GM19328 (cell line): ENCODE data around the gene YY1AP1.
A peak's percentile ranks its signal among the peaks of the same experiment; 100 is the strongest.
"Not testable (repeated sequence)": the region's sequence is repeated elsewhere in the genome, so short reads cannot be mapped to it uniquely, and the experiment has no call there.

Experiments
- ATAC-seq: cut with Tn5 transposase; IDR thresholded peaks from one replicate; pipeline ENCODE4 v1.9.1; 2021; ENCODE audit warnings: mild to moderate bottlenecking, moderate library complexity; ENCODE audit not compliant: unreplicated experiment

YY1AP1 gene, protein sequence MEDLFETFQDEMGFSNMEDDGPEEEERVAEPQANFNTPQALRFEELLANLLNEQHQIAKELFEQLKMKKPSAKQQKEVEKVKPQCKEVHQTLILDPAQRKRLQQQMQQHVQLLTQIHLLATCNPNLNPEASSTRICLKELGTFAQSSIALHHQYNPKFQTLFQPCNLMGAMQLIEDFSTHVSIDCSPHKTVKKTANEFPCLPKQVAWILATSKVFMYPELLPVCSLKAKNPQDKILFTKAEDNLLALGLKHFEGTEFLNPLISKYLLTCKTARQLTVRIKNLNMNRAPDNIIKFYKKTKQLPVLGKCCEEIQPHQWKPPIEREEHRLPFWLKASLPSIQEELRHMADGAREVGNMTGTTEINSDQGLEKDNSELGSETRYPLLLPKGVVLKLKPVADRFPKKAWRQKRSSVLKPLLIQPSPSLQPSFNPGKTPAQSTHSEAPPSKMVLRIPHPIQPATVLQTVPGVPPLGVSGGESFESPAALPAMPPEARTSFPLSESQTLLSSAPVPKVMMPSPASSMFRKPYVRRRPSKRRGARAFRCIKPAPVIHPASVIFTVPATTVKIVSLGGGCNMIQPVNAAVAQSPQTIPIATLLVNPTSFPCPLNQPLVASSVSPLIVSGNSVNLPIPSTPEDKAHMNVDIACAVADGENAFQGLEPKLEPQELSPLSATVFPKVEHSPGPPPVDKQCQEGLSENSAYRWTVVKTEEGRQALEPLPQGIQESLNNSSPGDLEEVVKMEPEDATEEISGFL

DNA sequence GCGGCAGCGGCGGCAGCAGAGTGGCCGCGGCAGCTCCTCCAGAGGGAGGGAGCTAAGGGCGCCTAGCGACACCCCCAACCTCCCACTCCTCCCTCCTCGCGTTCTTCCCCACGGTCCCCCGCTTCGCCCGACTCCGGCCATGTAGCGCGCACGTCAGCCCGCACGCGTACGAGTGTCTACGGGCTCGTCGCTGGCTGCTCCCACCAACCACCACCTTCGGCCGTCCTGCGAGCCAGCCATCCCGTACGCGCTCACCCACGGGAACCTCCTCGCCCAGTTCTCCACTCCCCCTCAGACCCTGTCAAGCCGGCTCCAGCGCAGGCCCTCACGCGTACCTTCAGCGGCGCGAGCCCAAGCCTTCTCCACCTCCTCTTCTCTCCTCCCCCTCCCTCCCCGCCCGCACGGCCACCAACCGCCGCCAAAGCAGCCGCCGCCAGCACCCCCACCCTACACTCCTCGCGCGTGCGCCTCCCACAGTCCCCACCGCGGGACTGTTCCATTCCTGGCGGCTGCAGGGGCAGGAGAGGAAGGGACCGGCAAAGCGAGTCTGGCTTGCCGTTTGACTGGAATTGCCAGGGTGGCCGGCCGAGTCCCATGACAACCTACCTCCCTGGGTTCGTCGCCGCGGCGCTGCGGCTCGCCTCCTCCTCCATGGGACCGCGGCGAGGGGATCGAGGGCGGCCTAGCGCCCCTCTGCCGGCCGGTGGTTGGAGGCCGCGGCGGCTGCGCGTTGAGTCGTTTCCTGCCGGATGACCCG lies at the start of gene YY1AP1:
YY1AP1 (minus strand) TSS at position 451 of the 757 bp plus-strand sequence. CDS start 8,338 bp downstream, outside the sequence.
- ATAC-seq: peak; percentile 80

DNA sequence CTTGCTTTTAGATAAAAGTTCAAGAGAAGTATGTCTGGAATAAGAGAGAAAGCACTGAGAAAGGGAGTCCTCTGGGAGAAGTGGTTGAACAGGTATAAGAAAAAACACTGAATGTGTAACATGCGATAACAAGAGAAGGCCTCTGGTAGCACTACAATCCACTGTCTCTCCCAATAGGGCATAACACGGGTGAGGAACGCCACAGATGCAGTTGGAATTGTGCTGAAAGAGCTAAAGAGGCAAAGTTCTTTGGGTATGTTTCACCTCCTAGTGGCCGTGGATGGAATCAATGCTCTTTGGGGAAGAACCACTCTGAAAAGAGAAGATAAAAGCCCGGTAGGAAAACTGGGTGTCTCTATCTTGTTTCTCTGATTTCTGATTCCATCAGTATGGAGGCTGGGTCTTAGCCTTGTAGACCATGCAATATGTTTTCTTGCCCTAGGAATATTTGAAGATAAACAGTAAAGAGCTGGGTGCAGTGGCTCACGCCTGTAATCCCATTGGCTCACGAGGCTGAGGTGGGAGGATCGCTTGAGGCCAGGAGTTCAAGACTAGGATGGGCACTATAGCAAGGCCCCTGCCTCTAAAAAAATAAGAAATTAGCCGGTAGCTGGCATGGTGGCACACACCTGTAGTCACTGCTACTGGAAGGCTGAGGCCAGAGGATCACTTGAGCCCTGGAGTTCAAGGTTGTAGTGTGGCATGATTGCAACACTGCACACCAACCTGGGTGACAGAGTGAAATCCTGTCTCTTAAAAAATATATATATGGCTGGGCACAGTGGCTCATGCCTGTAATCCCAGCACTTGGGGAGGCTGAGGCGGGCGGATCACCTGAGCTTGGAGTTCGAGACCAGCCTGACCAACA lies 40.7 kb upstream of the YY1AP1 start:
- no peak for ATAC-seq

DNA sequence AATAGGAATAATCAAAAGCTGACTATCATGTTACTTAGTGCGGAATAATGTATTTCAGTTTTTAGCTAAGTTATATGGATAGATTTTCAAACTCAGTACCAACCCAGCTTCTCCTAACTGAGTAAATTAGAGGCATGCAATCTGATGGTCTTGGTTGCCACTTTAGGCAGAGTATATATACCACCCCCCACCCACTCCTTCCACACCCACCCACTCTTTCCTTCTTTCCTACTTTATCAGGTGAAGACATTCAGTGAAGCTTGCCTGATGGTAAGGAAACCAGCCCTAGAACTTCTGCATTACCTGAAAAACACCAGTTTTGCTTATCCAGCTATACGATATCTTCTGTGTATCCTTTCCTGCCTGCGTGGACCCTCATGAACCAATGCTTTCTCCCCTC lies 36.6 kb upstream of the YY1AP1 start:
- no peak for ATAC-seq

DNA sequence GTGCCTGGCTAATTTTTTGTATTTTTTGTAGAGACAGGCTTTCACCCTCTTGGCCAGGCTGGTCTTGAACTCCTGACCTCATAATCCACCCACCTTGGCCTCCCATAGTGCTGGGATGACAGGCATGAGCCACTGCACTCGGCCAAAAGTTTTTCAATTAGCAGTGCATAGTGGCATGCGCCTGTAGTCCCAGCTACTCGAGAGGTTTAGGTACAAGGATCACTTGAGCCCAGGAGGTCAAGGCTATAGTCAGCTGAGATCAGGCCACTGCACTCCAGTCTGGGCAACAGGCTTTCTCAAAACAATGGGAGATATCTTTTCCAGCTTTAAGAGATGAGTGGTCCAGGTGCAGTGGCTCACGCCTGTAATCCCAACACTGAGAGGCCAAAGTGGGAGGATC lies 31.1 kb upstream of the YY1AP1 start:
- no peak for ATAC-seq

DNA sequence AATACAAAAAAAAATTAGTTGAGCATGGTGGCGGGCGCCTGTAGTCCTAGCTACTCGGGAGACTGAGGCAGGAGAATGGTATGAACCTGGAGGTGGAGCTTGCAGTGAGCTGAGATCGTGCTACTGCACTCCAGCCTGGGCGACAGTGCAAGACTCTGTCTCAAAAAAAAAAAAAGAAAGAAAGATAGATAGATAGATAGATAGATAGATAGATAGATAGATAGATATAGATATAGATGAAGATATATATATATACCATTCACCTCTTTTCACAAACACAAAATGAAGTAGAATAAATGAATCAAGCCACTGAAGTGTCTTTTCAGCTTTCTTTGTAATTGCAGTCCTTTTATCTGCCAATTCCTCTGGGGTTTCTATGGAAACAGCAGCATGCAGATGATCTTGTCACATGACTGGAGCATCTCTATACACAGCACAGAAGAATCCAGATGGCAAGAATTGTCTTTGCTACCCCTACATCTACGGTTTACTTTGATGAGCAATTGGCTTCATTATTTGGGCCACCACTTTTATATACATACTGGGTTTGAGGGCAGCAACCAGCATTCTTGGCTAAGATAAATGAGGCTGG lies 30.0 kb upstream of the YY1AP1 start:
- ATAC-seq: not testable (repeated sequence)

DNA sequence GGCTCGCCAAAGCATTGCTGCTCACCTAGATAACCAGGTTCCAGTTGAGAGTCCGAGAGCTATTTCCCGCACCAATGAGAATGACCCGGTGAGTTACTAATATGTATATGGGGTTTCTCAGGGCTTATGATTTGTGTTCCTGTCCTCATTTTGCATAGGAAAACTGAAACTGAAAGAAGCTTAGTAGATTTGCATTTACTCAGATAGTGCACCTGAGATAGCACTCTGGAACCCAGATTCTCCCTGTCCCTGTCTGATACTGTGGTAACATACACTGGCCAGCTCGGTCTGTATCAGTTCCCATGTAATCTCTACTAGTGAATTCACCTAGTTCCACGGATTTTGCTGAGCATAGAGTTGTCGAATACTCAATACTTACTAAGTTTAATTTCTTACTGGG lies 28.5 kb upstream of the YY1AP1 start:
- no peak for ATAC-seq

DNA sequence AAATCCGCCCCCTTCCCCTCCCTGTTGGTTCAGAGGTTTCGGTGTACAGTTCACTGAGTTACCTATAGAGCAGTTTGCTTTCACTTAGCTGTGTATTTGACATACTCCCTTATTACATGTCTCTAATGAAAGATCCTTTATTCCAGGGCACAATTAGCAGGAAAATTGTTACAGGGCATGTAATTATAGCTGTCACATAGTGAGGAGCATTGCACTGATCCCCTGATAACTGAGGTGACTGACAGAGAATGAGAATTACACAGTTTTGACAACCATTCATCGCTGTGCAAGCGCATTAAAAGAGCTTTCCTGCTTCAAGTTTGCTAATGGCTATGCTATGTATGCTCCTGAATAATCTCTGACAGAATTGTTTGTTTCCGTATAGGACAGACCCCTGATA lies 27.2 kb upstream of the YY1AP1 start:
- ATAC-seq: no peak

DNA sequence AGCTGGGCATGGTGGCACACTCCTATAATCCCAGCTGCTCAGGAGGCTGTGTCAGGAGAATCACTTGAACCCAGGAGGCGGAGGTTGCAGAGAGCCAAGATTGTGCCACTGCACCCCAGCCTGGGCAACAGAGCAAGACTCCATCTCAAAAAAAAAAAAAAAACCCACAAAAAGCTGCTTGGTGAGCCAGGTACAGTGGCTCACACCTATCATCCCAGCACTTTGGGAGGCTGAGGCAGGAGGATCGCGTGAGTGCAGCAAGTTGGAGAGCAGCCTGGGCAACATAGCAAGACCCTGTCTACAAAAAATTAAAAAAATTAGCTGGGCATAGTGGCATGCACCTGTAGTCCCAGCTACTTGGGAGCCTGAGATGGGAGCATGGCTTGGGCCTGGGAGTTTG lies 26.5 kb upstream of the YY1AP1 start:
- ATAC-seq: not testable (repeated sequence)

DNA sequence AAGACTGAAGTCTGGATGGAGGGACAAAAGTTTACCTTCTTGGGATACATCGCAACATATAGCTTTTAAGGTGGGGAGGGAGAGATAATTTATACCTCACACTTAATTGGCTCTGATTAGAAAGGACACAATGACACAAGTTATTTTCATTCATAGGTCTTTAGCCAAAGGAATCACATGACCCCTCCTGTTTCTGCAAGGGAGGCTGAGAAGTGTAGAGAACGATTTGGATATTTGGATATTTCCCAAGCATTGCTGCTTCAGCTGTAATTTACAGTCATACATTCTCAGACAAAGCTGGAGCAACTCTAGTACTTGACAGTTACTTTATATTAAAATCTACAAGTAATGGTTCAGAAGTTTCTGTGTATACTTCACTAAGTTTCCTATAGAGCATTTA lies 24.5 kb upstream of the YY1AP1 start:
- no peak for ATAC-seq

DNA sequence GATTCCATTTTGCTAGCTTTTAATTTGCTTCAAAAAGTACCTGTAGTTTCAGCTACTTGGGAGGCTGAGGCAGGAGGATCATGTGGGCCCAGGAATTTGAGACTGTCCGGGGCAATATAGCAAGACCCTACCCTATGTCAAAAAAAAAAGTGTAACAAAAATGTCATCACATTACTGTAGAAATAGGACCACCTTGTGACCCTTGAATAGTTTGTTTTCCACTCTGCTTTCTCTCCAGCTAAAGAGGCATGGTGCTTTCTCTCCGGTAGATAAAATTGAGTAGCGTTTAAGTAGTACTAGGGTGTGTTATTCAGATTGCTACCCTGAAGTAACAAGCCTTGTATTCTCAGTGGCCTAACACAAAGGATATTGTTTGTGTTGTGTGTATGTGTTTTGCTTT lies 24.1 kb upstream of the YY1AP1 start:
- ATAC-seq: not testable (repeated sequence)

DNA sequence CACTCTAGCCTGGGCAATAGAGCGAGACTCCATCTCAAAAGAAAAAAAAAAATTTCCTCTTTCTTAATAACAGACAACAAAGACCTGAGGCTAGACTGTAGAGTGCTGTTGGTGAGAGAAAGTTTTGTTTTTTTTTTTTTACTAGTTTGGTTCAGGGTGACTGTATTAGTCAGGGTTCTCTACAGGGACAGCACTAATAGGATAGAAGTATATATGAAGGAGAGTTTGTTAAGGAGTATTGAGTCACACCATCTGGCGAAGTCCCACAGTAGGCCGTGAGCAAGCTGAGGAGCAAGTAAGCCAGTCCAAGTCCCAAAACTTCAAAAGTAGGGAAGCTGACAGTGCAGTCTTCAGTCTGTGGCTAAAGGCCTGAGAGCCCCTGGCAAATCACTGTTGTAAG lies 22.9 kb upstream of the YY1AP1 start:
- ATAC-seq: not testable (repeated sequence)

DNA sequence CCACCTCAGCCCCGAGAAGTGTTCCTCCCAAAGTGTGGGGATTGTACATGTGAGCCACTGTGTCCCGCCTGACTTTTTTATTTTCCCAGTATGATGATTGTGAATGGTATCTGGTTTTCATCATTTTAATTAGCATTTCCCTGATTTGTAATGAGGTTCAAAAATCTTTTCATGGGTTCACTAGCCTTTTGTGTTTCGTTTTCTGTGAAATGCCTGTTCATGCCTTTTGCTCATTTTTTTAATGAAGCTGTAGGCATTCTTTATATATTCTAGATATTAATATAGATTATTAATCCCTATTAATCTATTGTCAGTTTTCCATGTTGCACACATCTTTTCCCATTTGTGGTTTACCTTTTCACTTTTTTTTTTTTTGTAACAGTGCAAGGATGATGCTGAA lies 20.8 kb upstream of the YY1AP1 start:
- ATAC-seq: no peak

DNA sequence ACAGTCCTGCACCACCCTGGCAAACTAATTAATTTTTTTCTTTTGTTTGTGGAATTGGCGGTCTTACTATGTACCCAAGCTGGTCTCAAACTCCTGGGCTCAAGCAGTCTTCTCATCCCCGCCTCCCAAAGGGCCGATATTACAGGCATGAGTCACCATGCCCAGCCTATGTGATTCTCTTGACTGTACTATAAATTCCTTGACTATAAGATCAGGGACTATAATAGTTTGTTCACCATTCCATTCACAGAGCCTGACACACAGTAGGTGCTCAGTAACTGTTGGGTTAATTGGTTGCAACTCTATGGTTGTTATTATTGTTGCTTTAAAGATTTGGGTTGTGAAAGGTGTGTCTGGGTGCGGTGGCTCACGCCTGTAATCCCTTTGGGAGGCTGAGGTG lies 17.6 kb upstream of the YY1AP1 start:
- no peak for ATAC-seq

DNA sequence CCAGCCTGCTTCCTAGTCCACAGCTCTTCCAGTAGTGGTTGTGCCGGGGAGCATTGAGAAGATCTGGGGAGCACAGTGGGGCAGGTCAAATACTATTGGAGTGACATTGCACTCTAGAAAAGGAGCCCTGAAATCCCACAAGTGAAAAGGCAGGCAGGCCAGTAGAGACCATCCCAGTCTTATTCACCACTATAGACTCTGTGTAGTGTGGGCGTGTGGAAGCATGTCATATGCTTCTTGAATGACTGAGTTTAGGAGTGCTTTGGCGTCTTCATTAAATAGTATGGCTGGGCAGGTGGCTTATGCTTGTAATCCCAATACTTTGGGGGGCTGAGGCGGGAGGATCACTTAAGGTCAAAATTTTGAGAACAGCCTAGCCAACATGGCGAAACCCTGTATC lies 15.8 kb upstream of the YY1AP1 start:
- not testable (repeated sequence) for ATAC-seq

DNA sequence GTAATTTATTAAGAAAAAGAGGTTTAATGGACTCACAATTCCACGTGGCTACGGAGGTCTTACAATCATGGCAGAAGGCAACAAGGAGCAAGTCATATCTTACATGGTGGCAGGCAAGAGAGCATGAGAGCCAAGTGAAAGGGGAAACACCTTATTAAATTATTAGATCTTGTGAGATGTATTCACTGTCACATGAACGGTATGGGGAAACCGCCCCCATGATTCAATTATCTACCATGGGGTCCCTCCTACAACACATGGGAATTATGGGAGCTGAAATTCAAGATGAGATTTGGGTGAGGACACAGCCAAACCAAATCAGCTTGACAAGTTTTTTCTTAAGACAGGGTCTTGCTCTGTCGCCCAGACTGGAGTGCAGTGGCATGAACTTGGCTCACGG lies 14.6 kb upstream of the YY1AP1 start:
- no peak for ATAC-seq

DNA sequence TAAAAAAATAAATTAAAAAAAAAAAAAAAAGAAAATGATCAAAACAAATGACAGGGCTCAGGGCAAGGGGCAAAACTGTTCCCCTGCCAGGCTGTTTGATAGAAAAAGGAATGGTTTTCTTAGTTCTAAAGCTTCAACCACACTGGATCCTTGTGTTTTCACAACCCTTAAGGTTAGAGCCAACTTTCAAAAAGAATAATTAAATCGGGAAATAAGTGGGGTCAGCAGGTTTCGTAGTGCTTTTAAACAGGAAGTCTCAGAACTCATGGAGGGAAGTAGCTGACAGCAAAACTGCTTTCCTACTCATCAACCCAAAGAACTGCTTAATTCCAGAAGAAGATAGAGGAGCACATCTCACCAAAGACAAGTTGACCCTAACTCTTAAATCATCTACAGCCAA lies 13.1 kb upstream of the YY1AP1 start:
- ATAC-seq: not testable (repeated sequence)

DNA sequence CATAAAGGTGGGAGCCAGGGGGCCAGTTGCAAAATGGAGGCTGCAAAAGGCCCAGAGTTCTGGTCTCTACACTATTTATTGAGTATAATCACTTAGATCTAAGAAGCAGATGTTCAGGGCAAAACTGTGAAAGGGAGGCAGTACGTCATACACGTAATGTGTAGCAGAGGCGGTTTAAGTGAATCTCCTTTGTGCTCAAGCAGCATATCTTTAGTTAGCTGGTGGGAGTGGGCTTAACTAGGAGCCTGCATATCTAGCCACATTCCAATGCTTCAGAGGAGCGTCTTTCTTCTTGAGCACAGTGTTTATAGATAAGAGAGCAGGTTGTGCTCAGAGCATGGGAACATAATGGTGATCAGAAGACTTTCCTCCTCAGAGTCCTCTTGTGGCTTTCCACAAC lies 10.5 kb upstream of the YY1AP1 start:
- not testable (repeated sequence) for ATAC-seq

DNA sequence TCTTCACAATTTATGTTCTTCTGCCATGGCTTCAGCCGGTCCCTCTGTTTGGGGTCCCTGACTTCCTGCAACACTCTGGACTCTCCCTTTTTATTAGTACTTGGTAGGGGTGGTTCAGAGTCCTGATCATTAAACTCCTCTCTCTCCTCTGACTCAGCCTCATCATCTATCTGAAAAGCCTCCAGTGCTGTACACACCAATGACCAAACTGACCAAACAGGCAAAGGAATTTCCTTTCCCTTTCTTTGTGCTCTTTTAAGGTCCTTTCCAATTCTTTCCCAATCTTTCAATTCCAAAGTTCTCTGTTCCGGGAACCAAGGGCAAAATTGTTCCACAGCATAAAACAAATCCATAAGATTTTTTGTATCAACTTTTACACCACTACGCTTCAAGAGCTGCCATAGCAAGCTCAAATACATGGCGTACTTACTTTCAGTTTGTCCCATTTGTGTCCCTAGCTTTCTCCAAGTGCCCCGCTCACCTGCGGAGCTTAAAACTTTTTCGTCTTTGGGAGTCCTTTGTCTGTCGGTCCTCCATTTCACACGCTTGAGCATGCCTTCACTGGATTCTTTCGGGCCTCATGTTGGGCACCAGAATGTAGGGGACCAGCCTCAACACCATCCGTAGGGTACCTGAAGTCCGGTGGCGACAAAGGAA lies 9.9 kb upstream of the YY1AP1 start:
- no peak for ATAC-seq

DNA sequence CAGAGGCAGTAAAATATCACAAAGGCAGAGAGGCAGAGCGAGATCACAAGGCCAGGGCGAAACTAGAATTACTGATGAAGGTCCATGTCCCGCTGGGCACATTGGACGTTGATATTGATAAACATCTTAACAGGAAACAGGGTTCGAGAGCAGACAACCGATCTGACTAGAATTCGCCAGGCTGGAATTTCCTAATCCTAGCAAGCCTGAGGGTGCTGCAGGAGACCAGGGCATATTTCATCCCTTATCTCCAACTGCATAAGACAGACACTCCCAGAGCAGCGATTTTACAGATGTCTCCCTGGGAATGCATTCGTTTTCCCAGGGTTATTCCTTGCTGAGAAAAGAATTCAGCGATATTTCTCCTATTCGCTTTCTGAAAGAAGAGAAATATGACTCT lies 9.0 kb upstream of the YY1AP1 start:
- not testable (repeated sequence) for ATAC-seq

DNA sequence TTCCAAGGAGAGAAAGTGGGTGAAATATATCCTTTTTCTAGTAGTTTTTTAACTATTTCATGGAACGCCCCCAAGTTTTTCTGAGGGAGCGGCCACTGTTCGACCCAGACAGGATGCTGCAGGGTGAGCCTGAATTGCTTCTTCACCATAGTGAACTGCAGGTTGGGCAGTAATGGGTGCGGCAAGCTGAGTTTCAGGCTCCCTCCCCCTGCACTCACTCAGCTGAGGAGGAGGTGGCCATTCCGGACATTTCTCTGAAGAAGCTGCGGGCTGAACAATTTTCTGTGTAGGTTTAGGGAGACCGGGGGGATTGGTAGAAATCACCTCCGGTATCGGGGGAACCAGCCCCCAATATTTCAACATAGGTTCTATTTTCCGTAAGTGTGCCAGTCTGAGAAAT lies 8.5 kb upstream of the YY1AP1 start:
- ATAC-seq: no peak
